Vagina (tissue), 2 donors: Measurements from ENCODE around the gene HIRA. TPM values are rescaled to one million over a fixed set of nuclear protein-coding genes. Genes with fewer than 3 reads are reported as not detected.

Source experiments
- DNase-seq, 2 donors: peaks; one replicate each; pipeline ENCODE4 v3.0.0-alpha.2; 2017; ENCODE audit errors: extremely low spot score in 2 of 2
- H3K27ac ChIP-seq: fragments of 200-600 bp; sonication (generic); one replicate; pipeline ENCODE4 v1.5.1; 2019
- H3K27me3 ChIP-seq: fragments of 200-600 bp; sonication (generic); one replicate; pipeline ENCODE4 v1.5.1; 2019
- H3K36me3 ChIP-seq, 2 donors: fragments of 200-600 bp; sonication (generic); one replicate each; pipeline ENCODE4 v1.5.1; 2017 to 2019
- H3K4me1 ChIP-seq: fragments of 200-600 bp; sonication (generic); one replicate; pipeline ENCODE4 v1.5.1; 2019
- H3K4me3 ChIP-seq, 2 donors: fragments of 200-600 bp; sonication (generic); 1 replicate in 1 of 2; 2 replicates in 1 of 2; pipeline ENCODE4 v1.5.1; 2016 to 2019
- H3K9me3 ChIP-seq: fragments of 200-600 bp; sonication (generic); one replicate; pipeline ENCODE4 v1.5.1; 2019
- CTCF ChIP-seq, 3 experiments: fragments of 450-650 bp in 2 of 3; fragments of 200-600 bp in 1 of 3; sonication (generic) in 1 of 3; IDR thresholded peaks; one replicate each; pipeline ENCODE4 v1.5.1; 2017 to 2019; ENCODE audit warnings: antibody characterized with exemption in 3 of 3, mild to moderate bottlenecking in 2 of 3, moderate library complexity in 2 of 3
- POLR2A ChIP-seq, 2 donors: fragments of 450-650 bp; IDR thresholded peaks; one replicate each; pipeline ENCODE4 v1.6.1; 2017; ENCODE audit warnings: antibody characterized with exemption in 2 of 2, mild to moderate bottlenecking in 2 of 2, moderate library complexity in 2 of 2
- POLR2AphosphoS5 ChIP-seq, 2 donors: sonication (generic); formaldehyde crosslinking; IDR thresholded peaks; one replicate each; pipeline ENCODE4 v1.9.0; 2017; ENCODE audit warnings: antibody characterized with exemption in 2 of 2, mild to moderate bottlenecking in 2 of 2, low read depth in 1 of 2; ENCODE audit not compliant: insufficient read depth in 1 of 2
- intact Hi-C: fragments of 100-400 bp; cut with DNase I; formaldehyde crosslinking; loops from one replicate; pipeline ENCODE4 v1.15.1; 2023
- total RNA-seq: library from RNA; depleted of rRNA; stranded (reverse); fragments of >200 nt; gene quantifications from one replicate; pipeline ENCODE4 v1.2.3, GENCODE V29; 2016

Gene HIRA
- total RNA-seq, 1 donor from 2014 or later: 13.5 TPM

GRCh38 chr22:19478901-19479354, 47.4 kb upstream of the HIRA start, which contains the start of gene UFD1:
Gene UFD1, minus strand, starts transcription at chr22:19479193. Its CDS starts 108 bp downstream, at chr22:19479085.
- peaks cover 31% of the 10 kb centered on the region for H3K4me1 ChIP-seq
- no peaks in the 10 kb centered on the region for H3K27me3 ChIP-seq
- H3K36me3 ChIP-seq: peaks cover 0 to 11% of the 10 kb centered on the region in 2 donors
- TF ChIP-seq CTCF (IDR thresholded peaks at IDR 0.05) (no peak), POLR2AphosphoS5 (IDR thresholded peaks at IDR 0.05; ENCODE audit: insufficient read depth in 1 of 2, low read depth in 1 of 2) (peak in 1 of 2 donors; percentile 85), POLR2A (IDR thresholded peaks at IDR 0.05) (peak in 1 of 2 donors; percentile 13)
- H3K27ac ChIP-seq: peak within 1 kb of the TSS; percentile 93
- intact Hi-C loops: loop anchor here (2.0 to 10.0 kb wide), 2 partner anchors 46 to 64 kb away; partner anchors contain the start of gene MRPL40
- H3K4me3 ChIP-seq: peak within 1 kb of the TSS; percentile 72 to 89
- peak in 1 of 2 donors; percentile 89 for DNase-seq
- no peaks in the 10 kb centered on the region for H3K9me3 ChIP-seq

GRCh38 chr22:19478045-19478900, 46.7 kb upstream of the HIRA start:
- peak in 1 of 2 donors; percentile 87 for DNase-seq
- Histone ChIP-seq H3K9me3 (no peaks in the 10 kb centered on the region), H3K27me3 (no peaks in the 10 kb centered on the region), H3K4me1 (peaks cover 31% of the 10 kb centered on the region), H3K27ac (peak overlapping the region; percentile 93), H3K36me3 (peaks cover 0 to 17% of the 10 kb centered on the region in 2 donors), H3K4me3 (peak overlapping the region; percentile 72 to 89)
- TF ChIP-seq CTCF (IDR thresholded peaks at IDR 0.05) (no peak), POLR2A (IDR thresholded peaks at IDR 0.05) (no peak), POLR2AphosphoS5 (IDR thresholded peaks at IDR 0.05; ENCODE audit: insufficient read depth in 1 of 2, low read depth in 1 of 2) (no peak)
- intact Hi-C loops: loop anchor here (2.0 to 10.0 kb wide), 2 partner anchors 45 to 63 kb away; partner anchors contain the start of gene MRPL40

- Histone ChIP-seq H3K4me3 (peak overlapping the region; percentile 72 to 89), H3K27me3 (no peaks in the 10 kb centered on the region), H3K4me1 (peaks cover 31% of the 10 kb centered on the region), H3K36me3 (peaks cover 0 to 17% of the 10 kb centered on the region in 2 donors), H3K27ac (no peak overlapping the region), H3K9me3 (no peaks in the 10 kb centered on the region)
- DNase-seq: no peak
- intact Hi-C loops: loop anchor here (2.0 to 10.0 kb wide), 2 partner anchors 45 to 63 kb away; partner anchors contain the start of gene MRPL40
- TF ChIP-seq POLR2AphosphoS5 (IDR thresholded peaks at IDR 0.05; ENCODE audit: insufficient read depth in 1 of 2, low read depth in 1 of 2) (no peak), POLR2A (IDR thresholded peaks at IDR 0.05) (no peak), CTCF (IDR thresholded peaks at IDR 0.05) (no peak)
Measured at GRCh38 chr22:19477321-19478044, 46.0 kb upstream of the HIRA start.

- Histone ChIP-seq H3K4me1 (peaks cover 31% of the 10 kb centered on the region), H3K27me3 (no peaks in the 10 kb centered on the region), H3K36me3 (peaks cover 0 to 24% of the 10 kb centered on the region in 2 donors), H3K4me3 (no peak overlapping the region), H3K9me3 (no peaks in the 10 kb centered on the region), H3K27ac (no peak overlapping the region)
- TF ChIP-seq CTCF (IDR thresholded peaks at IDR 0.05) (no peak), POLR2AphosphoS5 (IDR thresholded peaks at IDR 0.05; ENCODE audit: insufficient read depth in 1 of 2, low read depth in 1 of 2) (no peak), POLR2A (IDR thresholded peaks at IDR 0.05) (no peak)
- DNase-seq: peak in 1 of 2 donors; percentile 72
- intact Hi-C loops: loop anchor here (10.0 kb wide), 1 partner anchor 61 kb away; no protein-coding TSS in a partner anchor
Measured at GRCh38 chr22:19476023-19476422, 44.5 kb upstream of the HIRA start.
